ENCODE measurements around the gene BLMH.

- TF ChIP-seq CTCF (IDR thresholded peaks at IDR 0.05): no peak
- no peak for TF ChIP-seq EP300 (IDR thresholded peaks at IDR 0.05)
Measured at GRCh38 chr17:30224419-30224960, 67.3 kb downstream of the BLMH start.
